ENCODE results near the gene CHI3L2. TPM values are rescaled to one million over a fixed set of nuclear protein-coding genes. Genes with fewer than 3 reads are reported as not detected.

CHI3L2 gene
- total and polyA plus RNA-seq, 12 donors = 0.78 to 9.4 (median 2.4) TPM; not detected in 1

GRCh38 chr1:111192658-111193519 is 34.6 kb upstream of the CHI3L2 start:
- no peak for DNase-seq
- Histone ChIP-seq H3K4me1 (peaks cover 0 to 83% (median 0%) of the 10 kb centered on the region in 9 donors), H3K4me3 (peak overlapping the region in 1 of 10 donors; percentile 6), H3K36me3 (peaks cover 0 to 83% (median 5%) of the 10 kb centered on the region in 9 donors), H3K27me3 (no peaks in the 10 kb centered on the region), H3K9me3 (no peaks in the 10 kb centered on the region), H3K27ac (peak overlapping the region in 4 of 10 donors; percentile 35 to 84 (median 40))
- intact Hi-C loops (cut with DNase I) = no loop called here
- TF ChIP-seq CTCF (IDR thresholded peaks at IDR 0.05) = no peak
- ATAC-seq = peak in 3 of 8 donors; percentile 31 to 46 (median 31)
- WGBS, 2 donors = 55 to 60% methylated on average over 10 of the region's 10 CpGs

GRCh38 chr1:111193712-111194480 is 33.6 kb upstream of the CHI3L2 start:
- no peak for TF ChIP-seq CTCF (IDR thresholded peaks at IDR 0.05)
- ATAC-seq = no peak
- Histone ChIP-seq H3K36me3 (peaks cover 0 to 81% (median 0%) of the 10 kb centered on the region in 9 donors), H3K27ac (peak overlapping the region in 1 of 10 donors; percentile 84), H3K4me1 (peaks cover 0 to 87% (median 0%) of the 10 kb centered on the region in 9 donors), H3K27me3 (no peaks in the 10 kb centered on the region), H3K9me3 (no peaks in the 10 kb centered on the region), H3K4me3 (no peak overlapping the region)
- no peak for DNase-seq
- intact Hi-C loops (cut with DNase I) = no loop called here
- 95 to 96% methylated on average over 3 of the region's 3 CpGs for WGBS, 2 donors

GRCh38 chr1:111195002-111195684 is 32.4 kb upstream of the CHI3L2 start:
- H3K4me3 ChIP-seq = no peak overlapping the region
- no peaks in the 10 kb centered on the region for H3K27me3 ChIP-seq
- peaks cover 0 to 72% (median 0%) of the 10 kb centered on the region in 9 donors for H3K36me3 ChIP-seq
- H3K9me3 ChIP-seq = no peaks in the 10 kb centered on the region
- no peak for DNase-seq
- no peak for ATAC-seq
- TF ChIP-seq CTCF (IDR thresholded peaks at IDR 0.05) = no peak
- H3K4me1 ChIP-seq = peaks cover 0 to 86% (median 0%) of the 10 kb centered on the region in 9 donors
- intact Hi-C loops (cut with DNase I) = no loop called here
- WGBS, 2 donors = 75 to 81% methylated on average over 4 of the region's 4 CpGs
- no peak overlapping the region for H3K27ac ChIP-seq

GRCh38 chr1:111196213-111196612 is 31.3 kb upstream of the CHI3L2 start:
- intact Hi-C loops (cut with DNase I) = no loop called here
- Histone ChIP-seq H3K36me3 (peaks cover 0 to 70% (median 0%) of the 10 kb centered on the region in 9 donors), H3K27ac (peak overlapping the region in 1 of 10 donors; percentile 93), H3K9me3 (no peaks in the 10 kb centered on the region), H3K4me3 (peak overlapping the region in 1 of 10 donors; percentile 58), H3K27me3 (no peaks in the 10 kb centered on the region), H3K4me1 (peaks cover 0 to 83% (median 2%) of the 10 kb centered on the region in 9 donors)
- WGBS, 2 donors = 78 to 92% methylated on average over 2 of the region's 2 CpGs
- ATAC-seq (no peak), DNase-seq (no peak)
- TF ChIP-seq CTCF (IDR thresholded peaks at IDR 0.05) = no peak

All from heart right ventricle (tissue), 16 donors.